M059J (cell line): ENCODE data around the gene ERICH4. TPM values are rescaled to one million over a fixed set of nuclear protein-coding genes. Genes with fewer than 3 reads are reported as not detected.

ENCODE experiments used
- DNase-seq: peaks from one replicate; pipeline ENCODE4 v3.0.0-alpha.2; 2012; ENCODE audit warnings: low read depth
- total RNA-seq: library from RNA; depleted of rRNA; stranded (reverse); fragments of >200 nt; shearing (Covaris generic); gene quantifications from 2 replicates; pipeline ENCODE4 v1.2.3, GENCODE V29; 2014

The ERICH4 gene
- total RNA-seq, 1 experiment from 2014 or later = not detected

DNA sequence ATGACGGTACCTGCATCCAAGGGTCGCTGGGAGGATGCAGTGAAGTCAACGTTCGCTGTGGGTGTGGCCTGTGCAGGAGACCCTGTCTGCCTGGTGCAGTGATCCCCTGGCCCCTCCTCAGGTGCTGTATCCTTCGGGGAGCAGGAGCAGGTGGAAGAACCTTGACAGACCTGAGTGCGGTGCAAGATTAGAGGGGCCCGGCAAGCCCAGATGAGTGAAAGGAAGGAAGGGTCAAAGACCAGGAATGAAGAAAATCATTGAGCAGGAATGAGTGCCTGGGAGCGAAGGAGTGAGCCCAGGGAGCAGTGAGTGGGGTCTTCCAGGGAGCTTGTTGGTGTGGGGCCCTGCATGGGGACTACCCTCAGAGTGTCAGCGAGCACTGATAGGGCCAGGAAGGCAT lies 28.5 kb upstream of the ERICH4 start:
- no peak for DNase-seq

DNA sequence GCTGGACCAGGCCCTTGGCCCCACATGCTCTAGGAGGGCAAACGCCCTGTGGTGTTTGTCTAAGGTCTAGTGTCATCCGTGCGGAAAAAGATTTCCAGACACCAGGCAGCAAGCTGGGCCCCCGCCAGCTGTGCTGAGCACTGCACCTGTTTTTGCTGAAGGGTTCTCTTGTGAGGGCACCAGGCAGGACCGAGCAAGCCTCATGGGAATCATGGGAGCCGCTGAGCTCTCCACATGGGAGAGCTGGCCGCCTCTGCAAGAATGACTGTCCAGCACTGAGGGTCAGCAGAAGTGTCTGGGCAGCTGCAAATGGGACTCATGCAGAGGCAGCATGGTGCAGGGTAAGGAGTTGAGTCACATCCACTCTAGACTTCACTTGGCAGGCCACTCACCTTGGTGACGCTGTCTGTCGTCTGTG lies 27.8 kb upstream of the ERICH4 start:
- DNase-seq = no peak

DNA sequence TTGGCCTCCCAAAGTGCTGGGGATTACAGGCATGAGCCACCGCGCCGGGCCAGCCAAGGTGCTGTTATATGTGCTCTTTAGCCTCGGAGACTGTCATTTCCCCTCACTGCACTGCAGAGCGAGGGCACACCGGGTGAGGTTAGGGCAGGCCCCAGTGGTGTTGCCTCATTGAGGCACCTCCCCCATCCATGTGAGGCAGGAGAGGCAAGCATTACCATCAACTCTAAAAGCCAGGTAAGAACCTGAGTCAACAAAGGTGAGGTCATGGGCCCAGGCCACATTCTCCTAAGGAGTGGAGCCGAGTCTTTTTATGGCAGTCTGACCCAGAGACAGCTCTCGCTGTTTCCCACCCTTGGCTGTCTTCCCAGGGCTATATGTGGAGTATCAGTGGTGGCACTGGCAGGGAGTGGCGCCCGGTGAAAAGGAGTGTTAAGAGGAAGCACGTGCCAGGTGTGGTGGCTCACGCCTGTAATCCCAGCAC lies 26.7 kb upstream of the ERICH4 start:
- DNase-seq = no peak

DNA sequence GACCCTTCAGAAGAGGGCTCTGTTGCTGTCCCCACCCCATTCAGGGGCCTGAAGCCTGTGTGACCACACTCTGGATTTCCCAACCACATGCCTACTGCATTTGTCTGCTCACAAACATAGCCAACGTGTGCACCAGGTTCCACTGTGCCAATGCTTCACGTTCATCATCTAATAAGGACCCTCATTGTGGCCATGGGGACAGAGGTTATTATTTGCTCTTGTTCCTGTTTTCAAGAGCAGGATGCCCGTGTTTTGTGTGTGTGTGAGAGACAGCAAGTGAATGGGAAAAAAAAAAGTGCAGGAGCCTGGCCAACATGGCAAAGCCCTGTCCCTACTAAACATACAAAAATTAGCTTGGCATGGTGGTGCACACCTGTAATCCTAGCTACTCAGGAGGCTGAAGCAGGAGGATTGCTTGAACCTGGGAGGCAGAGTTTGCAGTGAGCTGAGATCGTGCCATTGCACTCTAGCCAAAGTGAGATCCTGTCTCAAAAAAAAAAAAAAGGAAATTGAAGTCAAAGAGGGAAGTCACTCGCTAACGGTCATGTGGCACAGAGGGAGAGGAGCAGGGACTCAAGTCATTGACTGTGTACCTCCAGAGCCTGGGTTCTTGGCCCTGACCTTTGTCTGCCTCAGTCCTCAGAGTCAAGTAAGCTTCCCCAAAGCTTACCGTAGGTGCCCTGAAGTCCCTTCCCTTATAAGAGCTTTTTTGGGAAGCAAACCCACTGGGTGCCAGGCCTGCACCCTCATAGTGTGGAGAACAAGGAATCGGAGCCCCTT lies 22.7 kb upstream of the ERICH4 start:
- DNase-seq = no peak

DNA sequence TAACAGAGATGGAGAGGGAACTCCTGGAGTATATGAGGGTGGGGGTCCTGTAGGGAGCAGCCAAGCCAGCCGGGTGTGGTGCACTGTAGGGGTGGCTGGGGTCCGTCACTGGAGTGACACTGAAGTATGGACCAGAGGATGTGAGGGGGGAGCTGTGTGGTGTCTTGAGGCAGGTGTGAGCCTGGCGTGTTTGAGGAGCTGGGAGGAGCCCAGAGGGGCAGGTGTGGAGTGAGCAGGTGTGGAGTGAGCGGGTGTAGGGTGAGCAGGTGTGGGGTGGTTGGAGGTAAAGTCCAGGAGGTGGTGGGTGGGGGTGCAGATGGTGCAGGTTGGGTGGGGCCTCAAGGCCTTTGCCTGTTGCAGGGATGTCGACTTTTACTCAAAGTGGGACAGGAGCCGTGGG lies 21.6 kb upstream of the ERICH4 start:
- DNase-seq = no peak

DNA sequence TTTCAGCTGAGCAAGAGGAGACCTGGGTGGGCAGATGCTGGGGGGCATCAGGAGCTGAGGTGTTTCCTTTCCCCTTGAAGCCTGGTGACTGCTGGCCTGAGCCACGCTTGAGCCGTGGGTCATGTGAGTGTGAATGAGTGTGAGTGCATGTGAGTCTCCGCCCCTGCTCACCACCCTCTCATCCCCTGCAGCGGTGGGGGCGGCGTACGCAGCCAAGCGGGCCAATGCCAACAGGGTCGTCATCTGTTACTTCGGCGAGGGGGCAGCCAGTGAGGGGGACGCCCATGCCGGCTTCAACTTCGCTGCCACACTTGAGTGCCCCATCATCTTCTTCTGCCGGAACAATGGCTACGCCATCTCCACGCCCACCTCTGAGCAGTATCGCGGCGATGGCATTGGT lies 21.0 kb upstream of the ERICH4 start:
- no peak for DNase-seq

DNA sequence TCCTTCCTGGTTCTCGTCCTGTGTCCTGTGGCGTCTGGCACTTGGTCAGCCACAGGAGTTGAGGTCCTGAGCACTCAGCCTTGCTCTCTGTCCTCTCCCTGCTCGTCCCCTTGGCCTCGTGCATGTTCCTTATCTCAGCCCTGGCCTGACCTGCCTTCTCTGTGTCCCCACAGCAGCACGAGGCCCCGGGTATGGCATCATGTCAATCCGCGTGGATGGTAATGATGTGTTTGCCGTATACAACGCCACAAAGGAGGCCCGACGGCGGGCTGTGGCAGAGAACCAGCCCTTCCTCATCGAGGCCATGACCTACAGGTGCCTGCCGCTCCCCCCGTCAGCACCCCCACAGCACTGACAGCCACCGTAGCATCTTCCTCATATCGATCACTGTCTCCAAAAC lies 20.5 kb upstream of the ERICH4 start:
- no peak for DNase-seq

DNA sequence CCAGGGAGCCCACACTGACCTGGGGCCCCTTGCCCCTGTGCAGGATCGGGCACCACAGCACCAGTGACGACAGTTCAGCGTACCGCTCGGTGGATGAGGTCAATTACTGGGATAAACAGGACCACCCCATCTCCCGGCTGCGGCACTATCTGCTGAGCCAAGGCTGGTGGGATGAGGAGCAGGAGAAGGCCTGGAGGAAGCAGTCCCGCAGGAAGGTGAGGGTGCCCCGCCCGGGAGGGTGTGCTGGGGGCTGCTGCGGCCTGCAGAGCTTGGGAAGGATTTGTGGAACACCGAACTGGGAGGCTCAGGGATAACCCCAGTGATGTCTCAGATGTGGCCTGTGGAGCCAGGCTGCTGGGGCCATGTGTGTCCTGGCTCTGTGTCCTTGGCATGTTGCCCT lies 20.0 kb upstream of the ERICH4 start:
- no peak for DNase-seq

DNA sequence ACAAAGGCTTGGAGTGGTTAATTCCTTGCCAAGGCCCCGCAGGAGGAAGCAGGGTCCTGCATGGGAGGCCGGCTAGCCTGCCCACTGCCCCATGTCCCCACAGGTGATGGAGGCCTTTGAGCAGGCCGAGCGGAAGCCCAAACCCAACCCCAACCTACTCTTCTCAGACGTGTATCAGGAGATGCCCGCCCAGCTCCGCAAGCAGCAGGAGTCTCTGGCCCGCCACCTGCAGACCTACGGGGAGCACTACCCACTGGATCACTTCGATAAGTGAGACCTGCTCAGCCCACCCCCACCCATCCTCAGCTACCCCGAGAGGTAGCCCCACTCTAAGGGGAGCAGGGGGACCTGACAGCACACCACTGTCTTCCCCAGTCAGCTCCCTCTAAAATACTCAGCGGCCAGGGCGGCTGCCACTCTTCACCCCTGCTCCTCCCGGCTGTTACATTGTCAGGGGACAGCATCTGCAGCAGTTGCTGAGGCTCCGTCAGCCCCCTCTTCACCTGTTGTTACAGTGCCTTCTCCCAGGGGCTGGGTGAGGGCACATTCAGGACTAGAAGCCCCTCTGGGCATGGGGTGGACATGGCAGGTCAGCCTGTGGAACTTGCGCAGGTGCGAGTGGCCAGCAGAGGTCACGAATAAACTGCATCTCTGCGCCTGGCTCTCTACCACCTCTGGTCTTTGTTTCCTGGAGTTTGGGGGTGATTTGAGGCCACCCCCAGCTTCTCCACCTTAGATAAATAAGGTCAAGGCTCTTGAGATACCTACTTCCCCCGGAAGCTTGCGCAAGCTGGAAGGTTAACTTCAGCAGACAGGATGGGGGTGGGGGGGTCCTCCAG lies 18.4 kb upstream of the ERICH4 start:
- no peak for DNase-seq

DNA sequence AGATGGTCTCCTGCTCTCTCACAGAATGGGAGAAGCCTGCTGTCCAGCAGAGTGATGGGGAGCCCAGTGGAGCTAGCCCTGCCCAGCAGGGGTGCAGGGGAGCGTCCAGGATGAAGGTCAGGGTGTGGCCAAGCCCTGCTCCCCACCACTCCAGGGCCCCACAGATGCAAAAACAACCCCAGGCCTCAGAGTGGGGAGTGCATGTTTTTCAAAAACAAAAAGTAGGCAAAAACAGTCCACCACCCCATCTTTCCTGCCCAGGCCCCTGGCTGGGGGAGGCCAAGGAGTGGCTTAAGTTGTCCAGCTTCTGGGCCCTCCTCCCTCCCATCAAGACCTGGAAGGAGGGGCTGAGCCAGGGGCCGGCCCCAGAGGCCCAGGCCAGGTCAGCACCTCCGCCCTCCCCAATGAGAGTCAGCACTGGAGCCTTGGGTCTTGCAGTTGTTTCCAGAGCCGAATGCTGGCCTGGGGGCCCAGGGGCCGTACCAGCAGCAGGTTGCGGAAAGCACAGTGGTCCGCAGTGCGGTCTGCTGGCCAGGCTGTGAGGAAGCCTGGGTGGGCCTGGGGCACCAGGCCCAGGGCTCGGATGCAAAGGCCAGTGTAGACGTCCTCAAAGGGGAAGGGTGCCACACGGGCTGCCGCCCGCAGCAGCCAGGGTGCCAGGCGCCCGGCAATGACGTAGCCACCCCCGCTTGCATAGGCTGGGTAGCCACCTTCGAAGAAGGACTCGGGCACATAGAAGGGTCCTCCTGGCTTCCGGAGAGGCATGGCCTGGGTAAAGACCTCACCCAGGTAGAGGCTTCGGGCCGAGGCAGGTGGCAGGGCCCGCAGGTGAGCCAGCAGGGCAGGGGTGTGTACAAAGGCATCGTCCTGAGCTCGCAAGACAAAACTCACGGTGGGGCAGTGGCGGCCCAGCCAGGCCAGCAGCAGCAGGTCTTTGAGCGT lies 17.5 kb upstream of the ERICH4 start:
- no peak for DNase-seq

DNA sequence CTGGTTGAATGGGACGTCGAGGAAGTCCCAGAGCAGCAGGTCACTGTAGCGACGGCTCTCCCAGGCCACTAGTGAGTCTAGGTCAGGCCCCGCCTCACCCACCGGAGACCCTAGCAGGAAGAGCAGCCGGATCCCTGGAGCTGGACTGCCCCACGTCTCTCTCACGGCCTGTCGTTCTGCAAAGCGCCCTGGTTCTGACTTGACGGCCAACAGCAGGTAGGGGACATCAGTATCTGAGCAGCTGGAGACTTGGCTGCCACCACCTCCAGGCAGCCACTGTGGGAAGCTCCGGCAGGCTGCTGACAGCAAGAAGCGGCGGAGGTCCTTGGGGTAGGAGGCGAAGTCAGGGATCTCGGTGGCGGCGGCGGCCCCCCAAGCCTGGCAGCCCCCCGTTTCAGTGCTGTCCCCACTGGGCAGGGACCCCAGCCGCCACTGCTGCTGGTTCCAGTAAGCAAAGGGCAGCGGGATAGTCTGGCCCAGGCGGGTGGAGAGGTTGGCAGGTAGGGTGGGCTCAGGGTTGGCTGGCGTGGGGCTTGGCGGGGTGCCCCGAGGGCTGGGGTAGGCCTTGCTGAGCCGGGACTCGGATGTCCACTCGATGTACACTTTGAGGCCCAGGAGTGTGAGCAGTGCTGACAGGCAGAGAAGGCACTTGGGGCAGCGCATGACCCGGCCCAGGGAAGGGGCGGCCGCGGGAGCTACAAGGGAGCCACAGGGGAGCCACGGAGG lies 16.7 kb upstream of the ERICH4 start:
- DNase-seq = no peak

DNA sequence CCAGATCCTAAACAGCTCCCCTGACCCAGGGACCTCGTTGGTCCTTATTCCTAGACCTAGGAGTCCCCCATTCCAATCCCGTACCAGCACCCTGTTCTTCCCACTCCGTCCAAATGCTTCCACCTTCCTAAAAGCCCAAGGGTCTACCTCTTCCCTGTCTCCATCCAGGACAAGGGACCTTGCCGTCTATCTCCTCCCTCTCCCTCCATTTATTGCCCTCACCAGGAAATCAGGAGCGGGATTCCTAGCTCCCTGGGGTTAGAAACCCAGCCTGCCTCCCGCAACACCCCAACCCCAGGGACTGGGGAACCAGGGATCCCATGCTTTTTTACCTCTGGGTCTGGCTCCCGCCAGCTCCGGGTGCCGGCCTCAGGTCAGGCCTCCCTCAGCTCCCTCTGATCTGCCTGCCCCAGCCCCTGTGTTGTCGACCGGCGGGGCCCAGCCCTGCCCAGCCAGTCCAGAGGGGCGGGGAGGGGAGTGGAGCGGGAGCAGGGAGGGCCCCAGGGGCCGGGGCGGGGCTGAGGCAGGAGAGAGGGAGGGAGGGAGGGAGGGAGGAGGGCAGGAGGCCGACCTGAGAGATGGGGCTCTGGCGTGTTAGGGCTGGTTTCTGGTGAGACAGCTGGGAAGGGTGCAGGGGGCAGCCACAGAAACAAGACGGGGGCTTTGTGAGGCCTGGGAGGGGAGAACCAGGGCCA lies 15.9 kb upstream of the ERICH4 start, which contains the start of gene B3GNT8:
Gene B3GNT8, minus strand, starts transcription at position 423 of the 695 bp plus-strand sequence. CDS start 596 bp downstream, outside the sequence.
- no peak for DNase-seq

DNA sequence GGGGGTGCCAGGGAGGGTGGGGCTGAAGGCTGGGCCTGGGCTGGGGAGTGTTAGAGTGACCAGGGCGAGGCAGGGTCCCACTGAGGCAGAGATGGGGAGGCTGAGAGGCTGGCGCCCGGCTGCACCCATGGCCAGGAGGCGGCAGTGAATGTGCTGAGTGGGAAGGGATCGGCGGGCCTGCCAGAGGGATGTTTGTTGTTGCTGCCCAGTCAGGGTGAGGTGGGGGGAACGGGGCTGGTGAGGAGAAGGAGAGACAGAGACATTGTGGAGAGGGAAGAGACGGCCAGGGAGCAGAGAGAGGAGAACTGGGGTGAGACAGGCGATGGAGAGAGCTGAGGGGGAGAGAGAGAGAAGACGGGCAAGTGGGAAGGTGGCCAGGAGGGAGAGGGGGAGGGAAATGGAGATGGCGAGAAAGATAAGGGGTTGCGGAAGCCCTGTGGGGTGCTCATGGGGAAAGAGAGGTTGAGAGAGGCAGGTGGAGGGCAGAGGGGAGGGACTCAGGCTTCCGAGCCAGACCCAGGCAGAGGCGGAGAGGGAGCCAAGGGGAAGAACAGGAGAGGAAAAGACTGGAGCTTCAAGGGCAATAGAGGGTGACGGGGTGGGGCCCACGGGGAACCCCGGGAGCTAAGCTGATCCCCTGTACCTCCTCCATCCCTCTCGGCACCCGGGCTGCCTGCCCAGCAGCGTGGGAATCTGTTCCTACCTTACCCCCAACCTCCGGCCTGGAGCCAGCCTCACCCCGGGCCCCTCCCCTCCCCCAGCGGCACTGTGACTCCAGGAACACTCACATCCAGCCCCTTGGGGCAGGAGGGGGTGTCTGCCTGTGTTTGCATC lies 15.1 kb upstream of the ERICH4 start:
- no peak for DNase-seq

DNA sequence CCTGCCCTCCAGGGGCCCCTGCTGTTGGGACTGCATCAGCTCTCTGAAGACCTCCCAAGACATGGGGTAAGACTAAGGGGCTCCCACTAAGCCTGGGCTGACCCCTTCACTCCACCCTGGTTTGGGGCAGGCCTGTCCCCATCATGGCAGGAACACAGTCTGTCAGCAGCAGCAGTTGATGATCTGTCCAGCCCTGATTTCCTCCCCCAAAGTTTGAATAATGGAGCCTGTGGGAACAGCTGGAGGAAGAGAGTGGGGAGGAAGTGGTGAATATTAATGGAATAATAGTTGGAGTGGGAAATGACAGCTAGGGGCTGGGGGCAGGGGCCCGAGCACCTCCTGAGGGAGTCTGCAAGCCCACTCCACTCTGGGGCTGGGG lies 14.5 kb upstream of the ERICH4 start:
- no peak for DNase-seq

DNA sequence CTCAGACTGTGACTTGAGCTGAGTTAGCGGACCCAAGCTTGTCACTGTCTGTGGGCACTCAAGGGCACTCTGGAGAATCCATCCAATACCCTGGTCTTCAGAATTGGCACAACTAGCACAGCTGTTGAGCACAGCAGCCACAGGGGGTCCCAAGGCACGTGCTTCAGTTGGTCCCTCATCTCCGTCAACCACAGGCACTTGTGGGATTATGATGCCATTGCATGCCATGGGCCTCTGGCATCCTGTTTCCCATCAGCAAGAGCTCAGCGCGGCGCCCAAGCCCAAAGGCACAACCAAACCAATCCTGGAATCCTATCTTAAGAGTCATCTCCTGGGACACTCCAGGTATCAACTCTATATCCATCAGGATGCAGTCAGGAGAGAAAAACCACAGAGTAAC lies 12.0 kb upstream of the ERICH4 start:
- DNase-seq = peak; percentile 25

DNA sequence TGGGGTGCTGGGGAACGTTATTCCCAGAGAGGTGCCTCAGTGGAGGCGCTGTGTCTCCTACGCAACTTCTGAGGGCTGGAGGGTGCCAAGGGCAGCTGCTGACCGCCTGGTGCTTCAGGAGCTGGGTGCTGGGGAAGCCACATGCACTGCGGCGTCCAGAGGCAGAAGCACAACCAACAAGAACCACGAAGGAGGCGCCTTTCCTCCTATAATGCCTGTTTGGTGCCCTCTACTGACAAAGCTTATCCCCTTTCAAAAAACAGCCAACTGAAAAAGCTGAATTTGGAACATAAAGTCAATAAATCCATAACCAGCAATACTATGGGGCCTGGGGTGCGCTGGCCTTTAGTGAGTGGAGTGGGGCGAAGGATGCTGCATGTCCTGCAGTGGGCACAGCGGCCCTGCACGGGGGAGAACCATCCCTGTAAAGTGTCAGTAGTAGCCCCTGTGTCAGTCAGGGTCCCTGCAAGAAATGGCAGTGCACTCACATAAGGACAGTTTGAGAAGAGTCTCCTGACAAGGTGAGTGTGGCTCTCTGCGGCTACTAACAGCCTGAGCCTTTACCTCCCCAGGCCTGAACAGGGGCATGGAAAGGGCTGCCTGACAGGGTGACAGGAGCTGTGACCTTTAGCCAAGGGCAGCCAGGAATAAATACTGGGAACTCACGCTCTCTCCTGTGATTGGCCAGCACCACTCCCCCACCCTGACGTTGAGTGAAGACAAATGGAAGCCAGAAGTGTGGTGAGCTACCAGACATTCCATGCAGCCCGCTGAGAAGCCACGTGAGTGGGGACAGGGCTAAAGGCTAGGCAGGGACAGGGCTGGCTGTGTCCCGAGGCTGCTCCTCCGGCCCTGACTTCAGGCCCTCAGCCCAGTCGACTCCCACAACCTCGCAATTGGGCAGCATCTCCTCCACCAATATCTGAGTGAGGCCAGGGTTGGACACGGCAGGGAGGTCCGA lies 11.2 kb upstream of the ERICH4 start:
- DNase-seq = peak; percentile 33

DNA sequence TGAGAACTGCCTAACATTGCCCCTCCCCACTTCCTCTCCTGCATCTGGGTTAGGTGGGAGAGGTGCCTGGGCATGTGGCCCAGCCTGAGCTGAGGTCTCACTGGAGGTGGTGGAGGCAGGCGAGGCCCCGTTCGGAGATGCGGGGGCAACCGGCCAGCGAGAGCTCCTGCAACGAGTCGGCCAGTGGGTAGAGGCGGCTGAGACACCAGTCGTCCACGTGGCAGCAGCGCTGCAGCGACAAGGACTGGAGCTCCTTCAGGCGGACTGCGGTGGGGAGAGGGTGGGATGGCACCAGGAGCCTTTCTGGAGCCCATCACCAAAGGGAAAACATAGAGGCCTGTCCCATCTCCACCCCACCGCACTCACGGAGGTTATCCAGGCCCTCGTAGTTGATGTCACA lies 9.8 kb upstream of the ERICH4 start:
- DNase-seq = no peak

DNA sequence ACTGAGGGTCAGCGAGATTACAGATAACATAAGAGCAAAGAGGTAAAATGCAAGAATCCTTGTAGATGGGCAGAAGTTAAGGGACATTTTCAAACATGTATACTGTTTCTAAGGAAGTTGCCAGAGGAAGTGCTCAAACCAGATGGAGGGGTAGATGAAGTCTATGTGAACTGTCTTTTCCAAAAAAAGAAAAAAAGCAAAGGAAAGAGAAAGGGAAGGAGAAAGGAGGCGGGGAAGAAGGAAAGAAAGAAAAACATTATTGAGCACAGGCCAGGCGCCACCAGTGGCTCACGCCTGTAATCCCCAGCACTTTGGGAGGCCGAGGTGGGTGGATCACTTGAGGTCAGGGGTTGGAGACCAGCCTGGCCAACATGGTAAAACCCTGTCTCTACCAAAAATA lies 8.5 kb upstream of the ERICH4 start:
- no peak for DNase-seq
